Fibroblast of lung (primary cell): Measurements from ENCODE around the gene MYOD1. TPM values are rescaled to one million over a fixed set of nuclear protein-coding genes. Genes with fewer than 3 reads are reported as not detected.

Experiments used
- DNase-seq, 2 donors: peaks; one replicate each; pipeline versions ENCODE4 v3.0.0 to v3.0.0-alpha.2; 2010; ENCODE audit warnings: low read depth in 2 of 2
- H2AFZ ChIP-seq: 2 replicates; pipeline ENCODE4 v1.5.1; 2012; ENCODE audit warnings: low read length, control low read depth, inconsistent platforms
- H3K27ac ChIP-seq: 2 replicates; pipeline ENCODE4 v1.5.1; 2011; ENCODE audit warnings: low read length, control low read depth; ENCODE audit not compliant: insufficient read depth
- H3K27me3 ChIP-seq: 2 replicates; pipeline ENCODE4 v1.5.1; 2011; ENCODE audit warnings: mild to moderate bottlenecking, low read length; ENCODE audit not compliant: control insufficient read depth, insufficient read depth
- H3K36me3 ChIP-seq: 2 replicates; pipeline ENCODE4 v1.5.1; 2011; ENCODE audit warnings: low read length; ENCODE audit not compliant: control insufficient read depth, insufficient read depth
- H3K4me1 ChIP-seq: 2 replicates; pipeline ENCODE4 v1.5.1; 2011; ENCODE audit warnings: low read length; ENCODE audit not compliant: control insufficient read depth, insufficient read depth; ENCODE audit errors: extremely low read depth
- H3K4me2 ChIP-seq: 2 replicates; pipeline ENCODE4 v1.5.1; 2011; ENCODE audit warnings: low read length, control low read depth; ENCODE audit not compliant: insufficient read depth; ENCODE audit errors: extremely low read depth
- H3K4me3 ChIP-seq, 4 experiments: fragments of 200-600 bp in 1 of 4; sonication (generic) in 1 of 4; replicated peaks in 1 of 4; 2 replicates each; pipeline ENCODE4 v1.5.1; 2011 to 2016; ENCODE audit warnings: low read length in 4 of 4, low read depth in 3 of 4, mild to moderate bottlenecking in 3 of 4, control low read depth in 2 of 4, inconsistent platforms in 1 of 4, mixed read lengths in 1 of 4; ENCODE audit not compliant: insufficient read depth in 1 of 4; ENCODE audit errors: control extremely low read depth in 1 of 4
- H3K79me2 ChIP-seq: 2 replicates; pipeline ENCODE4 v1.5.1; 2012; ENCODE audit warnings: mild to moderate bottlenecking, low read length, inconsistent platforms; ENCODE audit not compliant: control insufficient read depth, insufficient read depth
- H3K9ac ChIP-seq: 2 replicates; pipeline ENCODE4 v1.5.1; 2011; ENCODE audit warnings: mild to moderate bottlenecking, low read length, control low read depth; ENCODE audit not compliant: insufficient read depth
- H3K9me3 ChIP-seq: 2 replicates; pipeline ENCODE4 v1.5.1; 2012; ENCODE audit warnings: low read depth, low read length; ENCODE audit not compliant: control insufficient read depth, insufficient read depth
- H4K20me1 ChIP-seq: 2 replicates; pipeline ENCODE4 v1.5.1; 2011; ENCODE audit warnings: low read length; ENCODE audit not compliant: control insufficient read depth, insufficient read depth; ENCODE audit errors: extremely low read depth
- EZH2 ChIP-seq: IDR thresholded peaks from 2 replicates; pipeline ENCODE4 v1.5.1; 2012; ENCODE audit warnings: low read length, control low read depth, mild to moderate bottlenecking; ENCODE audit errors: missing control alignments
- polyA minus RNA-seq: library from RNA; depleted of rRNA, polyadenylated mRNA; stranded (reverse); fragments of >200 nt; gene quantifications from 2 replicates; pipeline ENCODE4 v1.2.3, GENCODE V29; 2011; ENCODE audit warnings: low replicate concordance
- polyA plus RNA-seq, 2 donors: library from polyadenylated mRNA; depleted of rRNA in 1 of 2; stranded (reverse) in 1 of 2; unstranded in 1 of 2; fragments of >200 nt; gene quantifications; 2 replicates each; pipeline ENCODE4 v1.2.1, GENCODE V29; 2011 to 2012; ENCODE audit warnings: missing spikeins in 1 of 2
- total RNA-seq: library from RNA; depleted of rRNA; stranded (reverse); fragments of >200 nt; gene quantifications from 2 replicates; pipeline ENCODE4 v1.2.1, GENCODE V29; 2014
- TF ChIP-seq, protein P1 (sequence below), 2 donors: IDR thresholded peaks in 1 of 2; conservative IDR thresholded peaks in 1 of 2; 1 replicate in 1 of 2; 2 replicates in 1 of 2; pipeline ENCODE4 v1.5.1; 2011 to 2012; ENCODE audit warnings: low read length in 2 of 2, control low read depth in 1 of 2, inconsistent platforms in 1 of 2, low read depth in 1 of 2, mild to moderate bottlenecking in 1 of 2

The MYOD1 gene
- not detected in 2 replicates for total RNA-seq
- polyA plus RNA-seq, result not detected in 2 replicates
- not detected in 2 replicates for polyA plus RNA-seq (2012)
- polyA minus RNA-seq, result not detected in 2 replicates

DNA sequence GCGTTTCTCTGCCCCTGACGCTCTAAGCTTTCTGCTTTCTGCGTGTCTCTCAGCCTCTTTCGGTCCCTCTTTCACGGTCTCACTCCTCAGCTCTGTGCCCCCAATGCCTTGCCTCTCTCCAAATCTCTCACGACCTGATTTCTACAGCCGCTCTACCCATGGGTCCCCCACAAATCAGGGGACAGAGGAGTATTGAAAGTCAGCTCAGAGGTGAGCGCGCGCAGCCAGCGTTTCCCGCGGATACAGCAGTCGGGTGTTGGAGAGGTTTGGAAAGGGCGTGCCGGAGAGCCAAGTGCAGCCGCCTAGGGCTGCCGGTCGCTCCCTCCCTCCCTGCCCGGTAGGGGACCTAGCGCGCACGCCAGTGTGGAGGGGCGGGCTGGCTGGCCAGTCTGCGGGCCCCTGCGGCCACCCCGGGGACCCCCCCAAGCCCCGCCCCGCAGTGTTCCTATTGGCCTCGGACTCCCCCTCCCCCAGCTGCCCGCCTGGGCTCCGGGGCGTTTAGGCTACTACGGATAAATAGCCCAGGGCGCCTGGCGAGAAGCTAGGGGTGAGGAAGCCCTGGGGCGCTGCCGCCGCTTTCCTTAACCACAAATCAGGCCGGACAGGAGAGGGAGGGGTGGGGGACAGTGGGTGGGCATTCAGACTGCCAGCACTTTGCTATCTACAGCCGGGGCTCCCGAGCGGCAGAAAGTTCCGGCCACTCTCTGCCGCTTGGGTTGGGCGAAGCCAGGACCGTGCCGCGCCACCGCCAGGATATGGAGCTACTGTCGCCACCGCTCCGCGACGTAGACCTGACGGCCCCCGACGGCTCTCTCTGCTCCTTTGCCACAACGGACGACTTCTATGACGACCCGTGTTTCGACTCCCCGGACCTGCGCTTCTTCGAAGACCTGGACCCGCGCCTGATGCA, at the start of gene MYOD1:
TSS of gene MYOD1 (plus strand) at position 544 of the 910 bp plus-strand sequence. CDS start at position 756, 212 bp downstream.
- Histone ChIP-seq H3K27ac (no peak within 1 kb of the TSS), H3K4me2 (no peak within 1 kb of the TSS), H3K27me3 (peaks cover 58% of the 10 kb centered on the region), H2AFZ (no peak within 1 kb of the TSS), H4K20me1 (no peaks in the 10 kb centered on the region), H3K36me3 (no peaks in the 10 kb centered on the region), H3K79me2 (no peaks in the 10 kb centered on the region), H3K9me3 (no peaks in the 10 kb centered on the region), H3K4me1 (no peaks in the 10 kb centered on the region), H3K9ac (no peak within 1 kb of the TSS), H3K4me3 (no peak within 1 kb of the TSS)
- no peak for TF ChIP-seq EZH2
- TF ChIP-seq, protein P1, sequence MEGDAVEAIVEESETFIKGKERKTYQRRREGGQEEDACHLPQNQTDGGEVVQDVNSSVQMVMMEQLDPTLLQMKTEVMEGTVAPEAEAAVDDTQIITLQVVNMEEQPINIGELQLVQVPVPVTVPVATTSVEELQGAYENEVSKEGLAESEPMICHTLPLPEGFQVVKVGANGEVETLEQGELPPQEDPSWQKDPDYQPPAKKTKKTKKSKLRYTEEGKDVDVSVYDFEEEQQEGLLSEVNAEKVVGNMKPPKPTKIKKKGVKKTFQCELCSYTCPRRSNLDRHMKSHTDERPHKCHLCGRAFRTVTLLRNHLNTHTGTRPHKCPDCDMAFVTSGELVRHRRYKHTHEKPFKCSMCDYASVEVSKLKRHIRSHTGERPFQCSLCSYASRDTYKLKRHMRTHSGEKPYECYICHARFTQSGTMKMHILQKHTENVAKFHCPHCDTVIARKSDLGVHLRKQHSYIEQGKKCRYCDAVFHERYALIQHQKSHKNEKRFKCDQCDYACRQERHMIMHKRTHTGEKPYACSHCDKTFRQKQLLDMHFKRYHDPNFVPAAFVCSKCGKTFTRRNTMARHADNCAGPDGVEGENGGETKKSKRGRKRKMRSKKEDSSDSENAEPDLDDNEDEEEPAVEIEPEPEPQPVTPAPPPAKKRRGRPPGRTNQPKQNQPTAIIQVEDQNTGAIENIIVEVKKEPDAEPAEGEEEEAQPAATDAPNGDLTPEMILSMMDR (conservative IDR thresholded peaks at IDR 0.05 in 1 of 2, IDR thresholded peaks at IDR 0.05 in 1 of 2; ENCODE audit: low read depth in 1 of 2, low read length in 2 of 2), result no peak
- peak in 1 of 2 donors; percentile 24 for DNase-seq

DNA sequence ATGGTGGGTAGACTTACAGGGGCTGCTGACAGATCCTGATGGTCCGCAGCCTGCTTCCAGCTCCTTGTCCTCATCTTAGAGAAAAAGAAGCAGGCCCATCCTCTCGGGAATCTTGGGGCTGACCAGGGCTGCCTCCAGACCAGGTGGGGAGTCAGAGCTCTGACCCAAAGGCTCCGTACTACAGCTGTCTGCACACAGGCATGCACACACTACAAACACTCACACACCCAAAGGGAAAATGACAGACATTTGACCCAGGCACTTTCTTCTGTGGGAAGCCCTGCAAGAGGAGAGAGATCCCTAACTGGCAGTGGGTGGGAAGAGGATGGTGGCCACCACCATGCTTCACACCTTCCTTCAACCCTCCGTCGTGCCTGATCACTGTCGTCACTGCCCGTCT, 46.9 kb upstream of the MYOD1 start:
- no peak for DNase-seq
- H3K9ac ChIP-seq, result no peak overlapping the region
- no peaks in the 10 kb centered on the region for H3K79me2 ChIP-seq
- H3K4me2 ChIP-seq, result no peak overlapping the region
- H3K4me1 ChIP-seq, result no peaks in the 10 kb centered on the region
- H3K27me3 ChIP-seq, result no peaks in the 10 kb centered on the region
- H3K36me3 ChIP-seq, result no peaks in the 10 kb centered on the region
- no peak overlapping the region for H3K27ac ChIP-seq
- no peak for TF ChIP-seq EZH2
- TF ChIP-seq, protein P1 (conservative IDR thresholded peaks at IDR 0.05 in 1 of 2, IDR thresholded peaks at IDR 0.05 in 1 of 2; ENCODE audit: low read depth in 1 of 2, low read length in 2 of 2), result no peak
- no peak overlapping the region for H3K4me3 ChIP-seq
- H2AFZ ChIP-seq, result no peak overlapping the region
- no peaks in the 10 kb centered on the region for H4K20me1 ChIP-seq
- no peaks in the 10 kb centered on the region for H3K9me3 ChIP-seq

DNA sequence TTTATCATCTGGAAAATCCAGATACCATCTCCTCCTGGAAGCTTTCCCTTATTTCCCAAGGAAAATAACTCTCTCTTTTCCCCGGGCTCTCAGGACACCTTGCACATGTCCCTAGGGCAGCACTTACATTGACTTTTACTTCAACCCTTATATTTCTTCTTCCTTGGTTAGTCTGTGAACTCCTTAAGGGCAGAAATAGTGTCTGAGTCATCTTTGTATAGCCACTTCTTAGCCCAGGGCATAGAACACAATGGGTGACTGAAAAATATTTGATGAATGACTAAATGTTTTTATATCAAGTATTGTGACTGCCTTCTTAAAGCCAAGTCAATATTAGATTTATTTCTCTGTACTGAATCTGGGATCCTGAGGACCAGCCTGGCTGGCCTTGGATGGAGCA, 45.4 kb upstream of the MYOD1 start:
- H3K9me3 ChIP-seq, result no peaks in the 10 kb centered on the region
- no peak for TF ChIP-seq EZH2
- TF ChIP-seq, protein P1 (conservative IDR thresholded peaks at IDR 0.05 in 1 of 2, IDR thresholded peaks at IDR 0.05 in 1 of 2; ENCODE audit: low read depth in 1 of 2, low read length in 2 of 2), result no peak
- H3K9ac ChIP-seq, result no peak overlapping the region
- no peak overlapping the region for H2AFZ ChIP-seq
- no peak overlapping the region for H3K4me2 ChIP-seq
- no peaks in the 10 kb centered on the region for H4K20me1 ChIP-seq
- H3K36me3 ChIP-seq, result no peaks in the 10 kb centered on the region
- DNase-seq, result peak in 1 of 2 donors; percentile 53
- no peaks in the 10 kb centered on the region for H3K79me2 ChIP-seq
- H3K4me3 ChIP-seq, result no peak overlapping the region
- H3K4me1 ChIP-seq, result no peaks in the 10 kb centered on the region
- no peak overlapping the region for H3K27ac ChIP-seq
- H3K27me3 ChIP-seq, result no peaks in the 10 kb centered on the region
